ENCODE measurements around the gene XPO5. TPM values are rescaled to one million over a fixed set of nuclear protein-coding genes. Genes with fewer than 3 reads are reported as not detected.

Gene XPO5
- total and polyA plus RNA-seq, 12 donors: 6.9 to 20.1 (median 16.9) TPM

DNA sequence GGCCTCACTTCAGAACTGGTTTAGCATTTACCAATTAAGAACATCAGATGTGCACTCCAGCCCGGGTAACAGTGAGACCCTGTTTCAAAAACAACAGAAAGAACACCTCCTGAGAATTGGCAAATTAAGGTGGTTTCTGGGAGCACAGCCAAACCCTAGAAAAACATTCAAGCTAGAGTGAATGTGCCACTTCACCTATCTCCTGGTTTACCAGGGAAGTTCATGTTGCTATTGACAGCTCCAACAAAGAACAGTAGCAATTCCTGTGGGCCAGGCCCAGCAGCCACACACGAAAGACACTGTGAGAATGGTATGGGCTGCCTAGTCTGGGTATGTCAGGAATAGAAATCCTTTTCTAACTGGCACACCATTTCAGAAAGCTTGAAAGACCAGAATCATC lies 54.0 kb downstream of the XPO5 start:
- intact Hi-C loops (cut with DNase I): no loop called here
- Histone ChIP-seq H3K4me3 (no peak overlapping the region), H3K9me3 (no peaks in the 10 kb centered on the region), H3K27ac (peak overlapping the region in 8 of 10 donors; percentile 17 to 78 (median 36)), H3K4me1 (peaks cover 5 to 41% (median 28%) of the 10 kb centered on the region in 9 donors), H3K36me3 (peaks cover 0 to 81% (median 67%) of the 10 kb centered on the region in 9 donors), H3K27me3 (no peaks in the 10 kb centered on the region)
- DNase-seq (no peak), ATAC-seq (peak in 2 of 8 donors; percentile 35 to 50)
- WGBS, 2 donors: 27 to 43% methylated on average over 2 of the region's 2 CpGs
- TF ChIP-seq CTCF (IDR thresholded peaks at IDR 0.05): no peak

DNA sequence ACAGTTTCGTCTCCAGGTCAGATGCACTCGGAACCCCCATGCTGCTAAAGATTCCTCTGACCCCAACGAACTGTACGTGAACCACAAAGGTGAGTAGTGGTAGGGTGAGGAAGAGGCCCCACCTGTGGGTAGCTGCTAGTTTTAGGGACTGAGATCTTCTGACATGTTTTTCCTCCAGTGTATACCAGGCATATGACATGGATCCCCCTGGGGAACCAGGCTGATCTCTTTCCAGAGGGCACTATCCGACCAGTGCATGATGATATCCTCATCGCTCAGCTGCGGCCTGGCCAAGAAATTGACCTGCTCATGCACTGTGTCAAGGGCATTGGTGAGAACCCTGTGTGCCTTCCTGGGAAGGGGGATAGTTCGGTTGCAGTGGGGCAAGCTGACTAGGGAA lies 55.7 kb downstream of the XPO5 start:
- Histone ChIP-seq H3K4me3 (no peak overlapping the region), H3K36me3 (peaks cover 0 to 71% (median 59%) of the 10 kb centered on the region in 9 donors), H3K27ac (no peak overlapping the region), H3K9me3 (no peaks in the 10 kb centered on the region), H3K27me3 (no peaks in the 10 kb centered on the region), H3K4me1 (peaks cover 9 to 53% (median 42%) of the 10 kb centered on the region in 9 donors)
- intact Hi-C loops (cut with DNase I): no loop called here
- DNase-seq (no peak), ATAC-seq (no peak)
- no peak for TF ChIP-seq CTCF (IDR thresholded peaks at IDR 0.05)
- WGBS, 2 donors: 87 to 91% methylated on average over 8 of the region's 8 CpGs

DNA sequence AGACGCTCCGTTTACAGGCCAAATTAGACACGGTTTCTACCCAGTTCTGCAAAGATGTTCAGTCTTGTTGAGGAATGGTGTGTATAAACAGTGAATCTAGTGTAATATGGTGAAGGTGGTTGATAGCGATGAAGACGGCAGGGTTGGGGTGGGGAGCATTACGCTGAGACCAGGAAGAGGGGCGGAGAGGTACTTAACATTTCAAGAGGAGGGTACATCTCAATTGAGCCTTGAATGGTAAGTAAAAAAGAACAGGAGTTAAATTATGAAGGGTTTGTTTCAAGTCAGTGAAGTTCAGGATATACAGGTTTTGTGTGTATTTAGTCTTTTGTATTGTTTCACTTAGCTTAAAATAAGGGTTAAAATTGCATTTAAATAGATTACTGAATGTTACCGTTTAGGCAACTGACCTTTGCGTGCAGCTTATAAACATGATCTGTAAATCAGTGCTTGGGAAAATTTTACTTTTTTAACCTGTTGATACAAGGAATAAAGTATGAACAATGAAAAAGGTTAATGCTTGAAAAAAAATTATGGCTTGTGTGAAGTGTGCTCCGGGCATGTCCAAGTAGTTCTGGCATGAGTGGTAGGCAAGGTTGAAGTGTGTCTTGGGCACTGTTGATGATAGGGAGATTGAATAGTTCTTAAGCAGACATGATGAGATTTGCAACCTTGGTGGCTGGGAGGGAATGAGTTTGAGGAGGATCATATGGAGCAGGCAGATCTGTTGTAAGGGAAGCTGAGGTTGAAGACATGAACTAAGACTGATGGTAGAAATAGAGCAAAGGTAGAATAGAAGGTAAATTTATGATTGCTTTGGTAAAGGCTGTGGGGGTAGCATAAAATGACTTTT lies 58.1 kb downstream of the XPO5 start:
- Histone ChIP-seq H3K36me3 (peaks cover 0 to 71% (median 52%) of the 10 kb centered on the region in 9 donors), H3K27ac (peak overlapping the region in 8 of 10 donors; percentile 69 to 97 (median 92)), H3K4me1 (peaks cover 10 to 69% (median 58%) of the 10 kb centered on the region in 9 donors), H3K4me3 (peak overlapping the region; percentile 68 to 98 (median 91)), H3K9me3 (no peaks in the 10 kb centered on the region), H3K27me3 (no peaks in the 10 kb centered on the region)
- intact Hi-C loops (cut with DNase I): loop anchor here in 1 of 10 donors (2.0 to 10.0 kb wide), 2 partner anchors 59 to 253 kb away; partner anchors contain the start of genes POLH and XPO5
- DNase-seq: no peak
- 4 to 5% methylated on average over 10 of the region's 10 CpGs for WGBS, 2 donors
- no peak for TF ChIP-seq CTCF (IDR thresholded peaks at IDR 0.05)
- no peak for ATAC-seq

- ATAC-seq: peak; percentile 87 to 98 (median 96)
- intact Hi-C loops (cut with DNase I): loop anchor here in 1 of 10 donors (2.0 to 10.0 kb wide), 2 partner anchors 60 to 252 kb away; partner anchors contain the start of genes POLH and XPO5
- Histone ChIP-seq H3K27ac (peak within 1 kb of the TSS; percentile 54 to 97 (median 90)), H3K4me1 (peaks cover 18 to 69% (median 60%) of the 10 kb centered on the region in 9 donors), H3K36me3 (peaks cover 0 to 71% (median 51%) of the 10 kb centered on the region in 9 donors), H3K9me3 (no peaks in the 10 kb centered on the region), H3K4me3 (peak within 1 kb of the TSS; percentile 68 to 98 (median 91)), H3K27me3 (no peaks in the 10 kb centered on the region)
- TF ChIP-seq CTCF (IDR thresholded peaks at IDR 0.05): no peak
- DNase-seq: peak; percentile 93 to 99
- 0% methylated on average over 57 of the region's 57 CpGs for WGBS, 2 donors
Observed at GRCh38 chr6:43516697-43517504, 58.9 kb downstream of the XPO5 start, which contains the start of the genes POLR1C and YIPF3. TSS of gene POLR1C (plus strand) at chr6:43517089. CDS start at chr6:43517110, 21 bp downstream. TSS of gene YIPF3 (minus strand) at chr6:43516926. CDS start at chr6:43516807, 119 bp downstream.
